ENCODE measurements around the gene MAB21L3. TPM values are rescaled to one million over a fixed set of nuclear protein-coding genes. Genes with fewer than 3 reads are reported as not detected.

The MAB21L3 gene
- under 1 TPM in 2 of 3 donors, not detected in 1; 0.29 to 0.80 TPM for total RNA-seq

DNA sequence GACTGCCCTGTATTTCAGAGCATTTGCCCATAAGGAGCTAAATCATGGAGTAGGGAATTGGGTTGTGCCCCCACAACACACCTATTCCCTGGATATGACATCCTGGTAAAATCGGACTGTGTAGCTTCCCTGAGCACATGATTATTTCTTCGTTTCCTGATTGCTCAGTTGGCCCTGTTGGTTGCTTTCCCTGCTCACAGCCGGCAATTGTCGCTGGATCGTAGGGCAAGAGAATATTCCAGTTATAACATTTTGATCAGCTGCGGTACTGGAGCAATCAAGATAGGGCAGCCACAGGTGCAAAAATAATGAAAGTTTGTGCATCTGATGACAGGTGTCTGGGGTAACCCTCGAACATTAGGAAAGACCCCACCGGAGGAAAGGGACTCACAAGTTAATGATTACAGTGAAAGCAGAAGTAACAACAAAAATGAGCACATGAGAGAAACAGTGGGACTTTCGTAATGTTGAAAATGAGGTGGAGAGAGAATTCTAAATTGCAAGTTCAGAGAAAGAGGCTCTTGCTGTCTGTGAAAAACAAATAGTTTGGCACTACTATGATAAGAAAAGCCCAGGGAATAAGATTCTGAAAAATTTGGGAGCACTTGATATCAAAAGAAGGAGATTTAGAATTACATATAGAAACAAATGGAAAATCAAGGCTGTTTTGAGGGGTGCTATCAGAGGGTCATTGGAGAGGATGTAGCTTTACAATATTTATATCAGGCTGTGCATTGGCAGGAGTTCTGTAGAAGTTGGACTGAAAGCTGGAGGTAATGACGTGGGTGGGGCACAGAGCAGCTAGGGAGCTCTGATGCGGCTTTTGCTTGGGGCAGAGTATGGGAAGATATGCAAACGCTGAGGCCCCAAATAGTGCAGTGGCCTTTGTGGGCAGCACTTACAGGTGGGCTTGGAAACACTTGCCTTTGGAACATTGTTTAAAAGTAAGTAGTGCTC is at the start of gene MAB21L3:
Gene MAB21L3 (plus strand): TSS at position 833 of the 957 bp plus-strand sequence. CDS start 1,217 bp downstream, outside the sequence.
- intact Hi-C loops (cut with DNase I; ENCODE audit: low total_unique reads): no loop called here
- no peaks in the 10 kb centered on the region for H3K36me3 ChIP-seq
- no peaks in the 10 kb centered on the region for H3K4me1 ChIP-seq
- no peaks in the 10 kb centered on the region for H3K27me3 ChIP-seq
- H3K4me3 ChIP-seq: no peak within 1 kb of the TSS
- peak within 1 kb of the TSS; percentile 45 to 65 for H3K27ac ChIP-seq
- no peak for TF ChIP-seq POLR2A (IDR thresholded peaks at IDR 0.05)
- TF ChIP-seq, protein P1, sequence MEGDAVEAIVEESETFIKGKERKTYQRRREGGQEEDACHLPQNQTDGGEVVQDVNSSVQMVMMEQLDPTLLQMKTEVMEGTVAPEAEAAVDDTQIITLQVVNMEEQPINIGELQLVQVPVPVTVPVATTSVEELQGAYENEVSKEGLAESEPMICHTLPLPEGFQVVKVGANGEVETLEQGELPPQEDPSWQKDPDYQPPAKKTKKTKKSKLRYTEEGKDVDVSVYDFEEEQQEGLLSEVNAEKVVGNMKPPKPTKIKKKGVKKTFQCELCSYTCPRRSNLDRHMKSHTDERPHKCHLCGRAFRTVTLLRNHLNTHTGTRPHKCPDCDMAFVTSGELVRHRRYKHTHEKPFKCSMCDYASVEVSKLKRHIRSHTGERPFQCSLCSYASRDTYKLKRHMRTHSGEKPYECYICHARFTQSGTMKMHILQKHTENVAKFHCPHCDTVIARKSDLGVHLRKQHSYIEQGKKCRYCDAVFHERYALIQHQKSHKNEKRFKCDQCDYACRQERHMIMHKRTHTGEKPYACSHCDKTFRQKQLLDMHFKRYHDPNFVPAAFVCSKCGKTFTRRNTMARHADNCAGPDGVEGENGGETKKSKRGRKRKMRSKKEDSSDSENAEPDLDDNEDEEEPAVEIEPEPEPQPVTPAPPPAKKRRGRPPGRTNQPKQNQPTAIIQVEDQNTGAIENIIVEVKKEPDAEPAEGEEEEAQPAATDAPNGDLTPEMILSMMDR (IDR thresholded peaks at IDR 0.05): no peak
- no peak for TF ChIP-seq POLR2AphosphoS5 (IDR thresholded peaks at IDR 0.05)
- DNase-seq (ENCODE audit: low spot score in 2 of 2): no peak
- no peaks in the 10 kb centered on the region for H3K9me3 ChIP-seq

DNA sequence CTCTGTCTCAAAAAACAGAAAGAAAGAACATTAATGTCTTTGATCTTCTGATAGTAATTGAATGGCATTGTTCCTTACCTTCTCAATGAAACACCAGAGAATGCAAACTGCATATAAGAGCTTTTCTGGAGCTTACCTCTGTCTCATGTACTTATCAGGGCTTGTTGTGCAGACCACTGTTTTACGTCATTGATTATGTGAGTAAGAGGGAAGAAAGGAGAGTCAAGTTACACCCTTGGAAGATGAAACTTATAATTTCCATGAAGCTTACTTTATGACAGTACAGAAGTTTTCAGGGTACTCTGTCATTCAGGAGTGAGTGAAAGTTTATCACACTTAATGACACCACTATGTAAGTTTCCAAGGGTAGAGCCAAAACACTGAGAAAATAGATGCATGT is 49.0 kb upstream of the MAB21L3 start:
- Histone ChIP-seq H3K9me3 (peaks cover 0 to 4% of the 10 kb centered on the region in 2 donors), H3K27ac (no peak overlapping the region), H3K36me3 (no peaks in the 10 kb centered on the region), H3K4me1 (no peaks in the 10 kb centered on the region), H3K27me3 (no peaks in the 10 kb centered on the region), H3K4me3 (no peak overlapping the region)
- intact Hi-C loops (cut with DNase I; ENCODE audit: low total_unique reads): no loop called here
- DNase-seq (ENCODE audit: low spot score in 2 of 2): no peak
- TF ChIP-seq POLR2AphosphoS5 (IDR thresholded peaks at IDR 0.05) (no peak), POLR2A (IDR thresholded peaks at IDR 0.05) (no peak)
- TF ChIP-seq, protein P1 (IDR thresholded peaks at IDR 0.05): no peak

DNA sequence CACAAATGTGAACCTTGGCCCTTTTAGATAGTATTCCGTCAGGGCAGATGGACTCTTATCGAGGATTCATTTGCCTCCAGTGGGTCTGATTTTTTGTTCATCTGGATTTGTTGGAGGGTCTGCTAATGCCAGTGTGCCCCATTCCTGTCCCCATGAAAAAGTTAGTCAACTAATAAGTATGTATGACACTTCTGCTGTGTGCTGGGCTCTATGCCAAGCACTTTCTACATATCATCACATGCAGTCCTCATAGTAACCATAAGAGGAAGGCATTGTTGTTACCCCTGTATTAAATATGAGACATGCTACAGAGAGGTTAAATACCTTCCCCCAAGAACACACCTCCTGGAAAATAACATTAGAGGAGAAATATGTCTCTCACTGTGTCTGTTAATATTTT is 46.6 kb upstream of the MAB21L3 start:
- Histone ChIP-seq H3K36me3 (no peaks in the 10 kb centered on the region), H3K4me1 (no peaks in the 10 kb centered on the region), H3K4me3 (no peak overlapping the region), H3K27me3 (no peaks in the 10 kb centered on the region), H3K27ac (no peak overlapping the region), H3K9me3 (no peaks in the 10 kb centered on the region)
- DNase-seq (ENCODE audit: low spot score in 2 of 2): no peak
- no peak for TF ChIP-seq POLR2AphosphoS5 (IDR thresholded peaks at IDR 0.05)
- TF ChIP-seq, protein P1 (IDR thresholded peaks at IDR 0.05): no peak
- no peak for TF ChIP-seq POLR2A (IDR thresholded peaks at IDR 0.05)
- intact Hi-C loops (cut with DNase I; ENCODE audit: low total_unique reads): no loop called here

DNA sequence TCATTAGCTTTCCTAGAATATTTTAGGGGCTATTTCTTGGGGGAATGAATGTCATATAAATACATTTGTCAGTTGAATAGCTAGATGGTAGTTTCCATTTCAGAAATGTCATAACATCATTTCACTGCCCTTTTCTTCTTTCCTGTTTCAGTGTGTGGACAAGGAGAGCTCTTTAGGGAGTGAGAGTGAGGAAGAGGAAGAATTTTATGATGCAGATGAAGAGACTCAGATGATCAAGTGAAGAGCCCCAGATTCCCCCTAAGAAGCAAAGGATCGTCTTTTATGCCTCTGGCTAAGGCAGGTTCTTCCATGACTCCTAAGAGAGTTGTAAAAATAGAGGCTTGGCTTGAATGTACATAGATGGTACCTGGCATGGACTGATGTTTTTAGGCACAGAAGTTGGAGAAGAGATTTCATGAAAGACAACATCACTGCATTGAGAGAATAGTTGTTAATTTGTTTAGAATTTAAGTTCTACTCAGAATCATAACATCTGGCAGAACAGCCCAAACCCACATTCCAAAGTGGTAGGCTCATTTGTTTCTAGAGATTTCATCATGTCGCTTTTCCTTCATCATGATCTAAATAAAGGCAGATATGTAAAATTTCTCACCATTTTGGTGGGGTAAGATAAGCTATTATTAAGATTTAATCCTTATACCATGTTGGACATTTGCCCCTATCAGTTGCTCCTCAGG is 44.2 kb upstream of the MAB21L3 start:
- DNase-seq (ENCODE audit: low spot score in 2 of 2): no peak
- H3K27ac ChIP-seq: peak overlapping the region in 1 of 2 donors; percentile 48
- H3K36me3 ChIP-seq: no peaks in the 10 kb centered on the region
- no peak for TF ChIP-seq POLR2AphosphoS5 (IDR thresholded peaks at IDR 0.05)
- no peak for TF ChIP-seq POLR2A (IDR thresholded peaks at IDR 0.05)
- intact Hi-C loops (cut with DNase I; ENCODE audit: low total_unique reads): no loop called here
- no peaks in the 10 kb centered on the region for H3K27me3 ChIP-seq
- H3K4me3 ChIP-seq: no peak overlapping the region
- no peaks in the 10 kb centered on the region for H3K4me1 ChIP-seq
- H3K9me3 ChIP-seq: no peaks in the 10 kb centered on the region

DNA sequence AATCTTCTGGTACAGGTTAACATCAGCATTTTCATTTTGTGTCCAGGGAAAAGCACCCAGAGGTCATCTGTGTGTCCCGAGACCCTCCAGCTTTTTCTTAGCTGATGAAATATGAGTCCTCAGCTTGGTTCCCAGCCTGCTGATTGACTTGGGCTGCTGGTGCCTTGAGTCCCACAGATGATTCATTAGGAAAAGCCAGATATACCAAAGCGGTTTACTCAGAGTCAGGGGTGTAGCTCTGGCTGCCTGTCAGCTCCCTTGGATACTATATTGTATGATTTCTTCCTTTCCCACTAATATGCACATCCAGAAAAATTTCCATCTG is 43.7 kb upstream of the MAB21L3 start:
- no peaks in the 10 kb centered on the region for H3K36me3 ChIP-seq
- H3K27me3 ChIP-seq: no peaks in the 10 kb centered on the region
- no peak overlapping the region for H3K4me3 ChIP-seq
- H3K4me1 ChIP-seq: no peaks in the 10 kb centered on the region
- TF ChIP-seq POLR2AphosphoS5 (IDR thresholded peaks at IDR 0.05): no peak
- TF ChIP-seq, protein P1 (IDR thresholded peaks at IDR 0.05): no peak
- DNase-seq (ENCODE audit: low spot score in 2 of 2): no peak
- intact Hi-C loops (cut with DNase I; ENCODE audit: low total_unique reads): no loop called here
- H3K27ac ChIP-seq: peak overlapping the region in 1 of 2 donors; percentile 48
- no peaks in the 10 kb centered on the region for H3K9me3 ChIP-seq

Data from breast epithelium (tissue), 4 donors.